MCF 10A (cell line): ENCODE measurements around the gene FAM181A. TPM values are rescaled to one million over a fixed set of nuclear protein-coding genes. Genes with fewer than 3 reads are reported as not detected.

ENCODE experiments used
- Bru-seq: library from RNA; stranded (reverse); fragments of 400-500 nt; gene quantifications from one replicate; lab custom pipeline; 2021; lab: Mats Ljungman, UMichigan
- BruChase-seq, 2 experiments: library from RNA; stranded (reverse); fragments of 400-500 nt; gene quantifications; one replicate each; lab custom pipeline; 2021; lab: Mats Ljungman, UMichigan
- BruUV-seq: library from RNA; stranded (reverse); fragments of 400-500 nt; replicated peaks from 2 replicates; lab custom pipeline; 2021; lab: Mats Ljungman, UMichigan
- CTCF ChIA-PET: fragments of 300-600 bp; sonication (Branson Sonifier 250); formaldehyde crosslinking; extraction: SDS; loops from one replicate; lab custom pipeline; 2021; ENCODE audit warnings: antibody characterized with exemption, inconsistent platforms; lab: Yijun Ruan, JAX
- POLR2A ChIA-PET: fragments of 300-600, 350-650 bp; sonication (Branson Sonifier 250); formaldehyde crosslinking; extraction: SDS; loops from one replicate; lab custom pipeline; 2020; ENCODE audit warnings: antibody characterized with exemption, inconsistent platforms; lab: Yijun Ruan, JAX
- DNase-seq: peaks from one replicate; pipeline ENCODE4 v3.0.0-alpha.2; 2018; ENCODE audit not compliant: unreplicated experiment
- H3K27ac Mint-ChIP-seq: one replicate; pipeline ENCODE4 v1.8.0; 2022; ENCODE audit warnings: mild to moderate bottlenecking, low read depth, mixed read lengths; ENCODE audit not compliant: unreplicated experiment
- H3K27me3 Mint-ChIP-seq: one replicate; pipeline ENCODE4 v1.8.0; 2022; ENCODE audit warnings: mixed read lengths; ENCODE audit not compliant: insufficient read depth, unreplicated experiment
- H3K36me3 Mint-ChIP-seq: one replicate; pipeline ENCODE4 v1.8.0; 2022; ENCODE audit warnings: mild to moderate bottlenecking, moderate library complexity, mixed read lengths; ENCODE audit not compliant: insufficient read depth, unreplicated experiment
- H3K4me1 Mint-ChIP-seq: one replicate; pipeline ENCODE4 v1.8.0; 2022; ENCODE audit warnings: mixed read lengths; ENCODE audit not compliant: insufficient read depth, unreplicated experiment
- H3K4me3 Mint-ChIP-seq: one replicate; pipeline ENCODE4 v1.8.0; 2022; ENCODE audit warnings: mild to moderate bottlenecking, moderate library complexity, mixed read lengths; ENCODE audit not compliant: unreplicated experiment
- H3K9me3 Mint-ChIP-seq: one replicate; pipeline ENCODE4 v1.8.0; 2022; ENCODE audit warnings: mixed read lengths; ENCODE audit not compliant: unreplicated experiment
- intact Hi-C: fragments of 100-400 bp; cut with micrococcal nuclease; formaldehyde crosslinking; loops from 2 replicates; pipeline ENCODE4 v1.14.1; 2022
- long read RNA-seq: library from polyadenylated mRNA; stranded (forward); transcript quantifications from one replicate; pipeline ENCODE4 v2.0.0, GENCODE V29; 2022
- total RNA-seq: library from RNA; stranded (reverse); gene quantifications from 2 replicates; pipeline ENCODE4 v1.2.3, GENCODE V29; 2022
- TF ChIP-seq, protein P1 (sequence below): fragments of 200-600 bp; IDR thresholded peaks from one replicate; pipeline ENCODE4 v1.8.0; 2022; ENCODE audit warnings: antibody characterized with exemption, mild to moderate bottlenecking; ENCODE audit not compliant: unreplicated experiment

Gene FAM181A
- total RNA-seq (not detected in 2 replicates), Bru-seq, nascent RNA (not detected), BruChase-seq, experiment 1, labeled RNA remaining after a 6-hour chase (not detected), BruChase-seq, experiment 2, labeled RNA remaining after a 2-hour chase (not detected)
- long read RNA-seq, result 0 reads

- H3K4me3 Mint-ChIP-seq, result no peak within 1 kb of the TSS
- intact Hi-C loops, result no loop called here
- ChIA-PET POLR2A (no interaction called here), CTCF (no interaction called here)
- DNase-seq, result no peak
- no peaks in the 10 kb centered on the region for H3K27me3 Mint-ChIP-seq
- TF ChIP-seq, protein P1, sequence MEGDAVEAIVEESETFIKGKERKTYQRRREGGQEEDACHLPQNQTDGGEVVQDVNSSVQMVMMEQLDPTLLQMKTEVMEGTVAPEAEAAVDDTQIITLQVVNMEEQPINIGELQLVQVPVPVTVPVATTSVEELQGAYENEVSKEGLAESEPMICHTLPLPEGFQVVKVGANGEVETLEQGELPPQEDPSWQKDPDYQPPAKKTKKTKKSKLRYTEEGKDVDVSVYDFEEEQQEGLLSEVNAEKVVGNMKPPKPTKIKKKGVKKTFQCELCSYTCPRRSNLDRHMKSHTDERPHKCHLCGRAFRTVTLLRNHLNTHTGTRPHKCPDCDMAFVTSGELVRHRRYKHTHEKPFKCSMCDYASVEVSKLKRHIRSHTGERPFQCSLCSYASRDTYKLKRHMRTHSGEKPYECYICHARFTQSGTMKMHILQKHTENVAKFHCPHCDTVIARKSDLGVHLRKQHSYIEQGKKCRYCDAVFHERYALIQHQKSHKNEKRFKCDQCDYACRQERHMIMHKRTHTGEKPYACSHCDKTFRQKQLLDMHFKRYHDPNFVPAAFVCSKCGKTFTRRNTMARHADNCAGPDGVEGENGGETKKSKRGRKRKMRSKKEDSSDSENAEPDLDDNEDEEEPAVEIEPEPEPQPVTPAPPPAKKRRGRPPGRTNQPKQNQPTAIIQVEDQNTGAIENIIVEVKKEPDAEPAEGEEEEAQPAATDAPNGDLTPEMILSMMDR, result no peak
- H3K9me3 Mint-ChIP-seq, result no peaks in the 10 kb centered on the region
- H3K36me3 Mint-ChIP-seq, result no peaks in the 10 kb centered on the region
- no TSS peak for BruUV-seq
- H3K4me1 Mint-ChIP-seq, result no peaks in the 10 kb centered on the region
- H3K27ac Mint-ChIP-seq, result no peak within 1 kb of the TSS
Measured at GRCh38 chr14:93926873-93927799, at the start of gene FAM181A. Gene FAM181A, plus strand, starts transcription at chr14:93927344. Its CDS starts 942 bp downstream, at chr14:93928286.

- intact Hi-C loops, result no loop called here
- Mint-ChIP-seq H3K27ac (no peak overlapping the region), H3K9me3 (no peaks in the 10 kb centered on the region), H3K4me3 (no peak overlapping the region), H3K36me3 (no peaks in the 10 kb centered on the region), H3K4me1 (peaks cover 6% of the 10 kb centered on the region), H3K27me3 (peaks cover 16% of the 10 kb centered on the region)
- TF ChIP-seq, protein P1, result no peak
- no peak for DNase-seq
- ChIA-PET POLR2A (no interaction called here), CTCF (no interaction called here)
- no TSS peak for BruUV-seq
Measured at GRCh38 chr14:93878212-93878611, 48.9 kb upstream of the FAM181A start.

DNA sequence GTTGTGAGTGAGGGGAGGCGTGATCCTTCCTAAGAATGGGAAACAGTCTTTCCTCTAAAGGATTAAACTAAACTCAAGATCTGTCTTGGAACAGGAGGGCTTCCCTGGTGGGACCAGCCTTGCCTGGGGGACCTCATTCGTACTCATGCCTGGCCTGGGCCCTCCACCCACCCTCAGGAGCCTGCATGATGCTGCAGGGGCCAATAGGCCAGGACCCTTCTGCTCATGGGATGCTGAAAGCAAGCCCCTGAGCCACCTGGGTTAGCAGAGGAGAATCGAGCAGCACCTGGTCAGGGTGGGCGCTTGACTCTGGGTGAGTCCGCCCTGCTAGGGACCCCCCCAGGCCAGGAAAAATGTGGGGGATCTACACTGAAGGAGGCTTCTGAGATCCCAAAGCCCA lies 48.3 kb upstream of the FAM181A start:
- CTCF ChIA-PET, result interaction anchor here (1.0 kb wide), 1 partner anchor 225 kb away, joined by 3 read pairs; no protein-coding TSS in a partner anchor
- Mint-ChIP-seq H3K4me3 (no peak overlapping the region), H3K4me1 (peaks cover 6% of the 10 kb centered on the region), H3K27ac (no peak overlapping the region), H3K36me3 (no peaks in the 10 kb centered on the region), H3K27me3 (peaks cover 9% of the 10 kb centered on the region), H3K9me3 (no peaks in the 10 kb centered on the region)
- intact Hi-C loops, result no loop called here
- POLR2A ChIA-PET, result no interaction called here
- DNase-seq, result no peak
- TF ChIP-seq, protein P1, result no peak
- BruUV-seq, result no TSS peak

DNA sequence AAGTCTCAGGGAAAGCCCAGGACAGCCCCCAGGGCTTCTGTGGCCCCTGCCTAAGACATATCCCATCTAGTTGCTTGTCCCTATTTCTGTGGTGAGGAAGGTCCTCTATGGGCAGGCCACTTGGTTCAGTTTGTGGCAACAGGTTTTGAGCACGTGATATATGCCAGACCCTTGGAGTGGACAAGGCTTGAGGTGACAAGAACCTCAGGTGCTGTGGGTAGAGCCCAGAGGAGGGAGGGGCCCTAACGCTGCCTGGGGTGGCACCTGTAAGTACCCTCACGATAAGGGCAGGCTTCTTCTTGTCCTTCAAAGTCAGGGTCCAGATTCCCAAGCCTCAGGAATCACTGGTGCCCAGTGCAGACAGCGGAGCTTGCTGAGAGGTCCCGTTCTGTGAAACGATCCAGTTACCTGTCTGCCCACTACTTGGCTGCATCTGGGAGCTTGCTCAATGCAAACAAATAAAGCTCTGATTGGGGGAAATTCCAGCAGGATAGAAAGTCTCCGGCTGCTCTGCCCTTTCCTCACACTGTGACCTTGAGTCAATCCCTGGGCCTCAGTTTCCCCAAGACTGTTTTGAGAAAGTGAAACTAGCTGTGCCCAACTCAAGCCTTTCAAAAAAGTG lies 47.7 kb upstream of the FAM181A start:
- POLR2A ChIA-PET, result interaction anchor here (0.5 kb wide), 1 partner anchor 47 kb away, joined by 3 read pairs; no protein-coding TSS in a partner anchor
- H3K27ac Mint-ChIP-seq, result no peak overlapping the region

More for the DNA sequence above, 47.7 kb upstream of the FAM181A start:
- peak; percentile 18 for DNase-seq
- H3K9me3 Mint-ChIP-seq, result no peaks in the 10 kb centered on the region
- TF ChIP-seq, protein P1, result no peak
- BruUV-seq, result no TSS peak
- H3K27me3 Mint-ChIP-seq, result peaks cover 5% of the 10 kb centered on the region
- peaks cover 6% of the 10 kb centered on the region for H3K4me1 Mint-ChIP-seq
- no peaks in the 10 kb centered on the region for H3K36me3 Mint-ChIP-seq
- CTCF ChIA-PET, result interaction anchor here (1.0 to 1.2 kb wide), 2 partner anchors 14 to 225 kb away, joined by 3 read pairs; no protein-coding TSS in a partner anchor
- no peak overlapping the region for H3K4me3 Mint-ChIP-seq
- intact Hi-C loops, result no loop called here
